A673 (cell line): ENCODE measurements around the gene HELZ.

Experiments used
- CTCF ChIP-seq: fragments of 300-800, 200-600 bp; sonication (generic); conservative IDR thresholded peaks from 2 replicates; pipeline ENCODE4 v1.5.1; 2017; ENCODE audit warnings: low read depth, mild to moderate bottlenecking, antibody characterized with exemption, low read length, moderate library complexity, mixed read lengths
- EZH2 ChIP-seq: fragments of 200-600 bp; sonication (generic); IDR thresholded peaks from 2 replicates; pipeline ENCODE4 v1.6.1; 2017; ENCODE audit warnings: borderline replicate concordance, low read depth, mild to moderate bottlenecking, mixed read lengths, antibody characterized with exemption, low read length; ENCODE audit not compliant: poor library complexity, severe bottlenecking

GRCh38 chr17:67196422-67196821, 48.6 kb downstream of the HELZ start:
- TF ChIP-seq CTCF (no peak), EZH2 (no peak)
